Stimulated activated CD8-positive, alpha-beta memory T cell treated with anti-CD3 and anti-CD28 coated beads, Interleukin-7, amount 100 ng/mL, for 1 hour (primary cell): ENCODE data around the gene MGAT3.

ENCODE experiments used
- DNase-seq, 2 donors: peaks; one replicate each; pipeline ENCODE4 v3.0.0-alpha.2; 2020; ENCODE audit warnings: low read depth in 2 of 2

MGAT3 gene

DNA sequence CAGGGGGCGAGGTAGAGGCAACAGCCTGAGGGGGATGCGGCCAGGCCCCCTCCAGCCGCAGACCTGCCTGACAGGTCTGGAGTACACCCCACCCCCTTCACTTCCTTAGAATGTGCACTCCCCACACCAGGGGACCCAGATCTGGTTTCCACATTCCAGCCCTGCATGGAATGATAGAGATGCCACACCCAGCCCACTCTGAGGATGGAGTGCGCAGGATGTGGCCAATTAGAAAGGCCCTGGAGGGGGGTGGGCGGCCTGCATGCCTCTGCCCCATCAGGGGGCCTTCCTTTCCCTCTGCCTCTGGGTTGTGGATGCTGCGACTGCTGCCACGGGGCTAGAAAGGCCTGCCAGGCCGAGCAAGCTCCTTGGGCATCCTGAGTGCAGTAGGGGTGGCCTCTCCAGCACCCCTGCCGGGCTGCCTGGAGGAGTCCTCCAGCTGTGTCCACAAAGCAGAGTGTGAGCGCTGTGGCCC lies 28.2 kb upstream of the MGAT3 start:
- no peak for DNase-seq

DNA sequence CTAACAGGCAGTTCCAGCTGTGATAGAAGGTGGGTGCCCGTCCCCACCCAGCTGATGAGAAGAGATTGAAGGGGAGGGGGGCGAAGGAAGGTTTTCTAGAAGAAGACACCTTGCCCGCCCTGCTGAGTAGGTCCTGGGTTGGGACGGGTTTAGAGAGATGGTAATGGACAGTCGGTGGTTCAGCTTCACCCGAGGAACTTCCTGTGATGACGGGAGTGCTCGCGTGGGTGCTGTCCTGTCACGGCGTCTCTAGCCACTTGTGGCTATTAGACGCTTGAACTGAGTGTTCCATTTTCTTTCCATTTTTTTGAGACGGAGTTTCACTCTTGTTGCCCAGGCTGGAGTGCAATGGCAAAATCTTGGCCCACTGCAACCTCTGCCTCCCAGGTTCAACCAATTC lies 27.6 kb upstream of the MGAT3 start:
- no peak for DNase-seq

DNA sequence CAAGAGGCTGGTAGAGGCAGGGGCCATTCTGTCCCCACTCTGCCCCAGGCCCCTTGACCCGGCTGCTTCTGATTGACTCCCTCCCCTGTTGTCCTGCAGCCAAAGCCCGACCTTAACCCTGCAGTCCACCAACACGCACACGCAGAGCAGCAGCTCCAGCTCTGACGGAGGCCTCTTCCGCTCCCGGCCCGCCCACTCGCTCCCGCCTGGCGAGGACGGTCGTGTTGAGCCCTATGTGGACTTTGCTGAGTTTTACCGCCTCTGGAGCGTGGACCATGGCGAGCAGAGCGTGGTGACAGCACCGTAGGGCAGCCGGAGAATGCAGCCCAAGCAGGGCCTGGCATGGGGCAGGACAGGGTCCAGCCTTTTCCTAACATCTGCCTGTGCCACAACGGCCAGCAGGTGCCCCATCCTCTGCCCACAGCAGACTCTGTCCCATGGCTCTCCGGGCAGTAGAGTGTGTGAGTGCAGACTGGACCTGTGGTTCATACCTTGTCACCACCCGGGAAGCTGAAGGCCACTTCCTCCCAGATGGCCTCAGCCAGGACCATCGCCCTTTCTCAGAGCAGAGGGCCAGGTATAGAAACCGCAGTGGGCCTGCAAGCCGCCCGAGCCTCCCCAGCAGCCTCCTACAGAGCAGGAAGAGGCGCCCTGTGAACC lies 26.8 kb upstream of the MGAT3 start:
- DNase-seq, result no peak

- no peak for DNase-seq
Observed at GRCh38 chr22:39430576-39431150, 26.1 kb upstream of the MGAT3 start.

- DNase-seq, result no peak
Observed at GRCh38 chr22:39431216-39431801, 25.5 kb upstream of the MGAT3 start.

- DNase-seq, result no peak
Observed at GRCh38 chr22:39431821-39432251, 25.0 kb upstream of the MGAT3 start.

DNA sequence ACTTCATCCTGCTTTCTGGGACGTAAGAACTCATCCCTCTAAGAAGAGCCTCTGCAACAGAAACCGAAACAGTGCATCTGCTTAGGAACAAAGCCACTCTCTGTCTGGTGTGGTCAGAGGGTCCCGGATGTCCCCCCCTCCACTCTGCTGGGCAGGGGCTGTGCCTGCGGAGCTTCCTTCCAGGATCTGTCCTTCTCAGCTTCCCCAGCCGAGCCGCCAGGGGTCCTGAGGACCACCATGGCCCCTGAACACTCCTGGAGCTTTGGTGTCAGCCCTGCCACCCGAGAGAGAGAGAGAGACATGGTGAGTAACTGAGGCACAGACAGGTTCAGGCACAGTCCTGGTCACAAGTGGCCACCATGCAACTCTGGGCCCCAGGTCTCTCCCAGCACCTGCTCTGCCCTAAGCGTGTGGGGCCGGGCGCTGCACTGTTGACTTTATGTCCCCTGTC lies 24.4 kb upstream of the MGAT3 start:
- no peak for DNase-seq

DNA sequence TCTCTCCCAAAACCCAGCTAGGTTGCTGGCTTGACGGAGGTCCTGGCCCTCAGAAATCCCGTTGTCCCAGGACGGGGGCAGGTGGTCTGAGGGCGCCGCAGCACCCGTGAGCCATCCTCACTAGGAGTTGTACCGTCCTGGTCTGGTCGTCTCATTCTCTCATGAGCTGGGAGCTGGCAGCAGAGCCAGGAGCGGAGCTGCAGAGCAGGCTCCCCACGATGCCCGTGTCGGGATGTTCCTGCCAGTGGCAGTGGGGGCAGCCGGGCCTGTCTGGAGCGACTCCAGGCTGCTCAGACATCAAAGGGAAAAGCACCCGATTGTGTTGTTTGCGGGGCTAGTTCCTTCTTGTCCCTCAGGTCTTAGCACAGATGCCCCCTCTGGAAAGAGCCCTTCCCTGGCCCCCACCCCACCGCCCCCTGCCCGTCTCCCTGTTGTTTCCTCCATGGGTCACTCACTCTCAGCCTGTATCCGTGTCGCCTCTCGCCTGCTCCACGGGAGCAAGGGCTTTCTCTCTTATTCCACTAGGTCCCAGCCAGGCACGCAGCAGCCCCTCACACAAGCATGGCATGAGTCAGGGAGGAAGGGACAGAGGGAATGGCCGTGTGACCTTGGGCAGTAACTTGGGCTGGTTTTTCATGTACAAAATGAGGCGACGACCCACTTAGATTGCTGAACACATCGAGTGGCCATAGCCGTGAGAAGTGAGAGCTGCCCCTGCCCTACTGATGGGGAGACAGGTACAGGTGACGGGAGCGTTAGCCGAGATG lies 23.2 kb upstream of the MGAT3 start:
- DNase-seq, result no peak

GRCh38 chr22:39434243-39434653 lies 22.6 kb upstream of the MGAT3 start:
- no peak for DNase-seq

GRCh38 chr22:39434721-39435120 lies 22.1 kb upstream of the MGAT3 start:
- no peak for DNase-seq

- DNase-seq, result no peak
Observed at GRCh38 chr22:39435616-39436015, 21.2 kb upstream of the MGAT3 start.

GRCh38 chr22:39437791-39438704 lies 18.8 kb upstream of the MGAT3 start:
- DNase-seq, result no peak

DNA sequence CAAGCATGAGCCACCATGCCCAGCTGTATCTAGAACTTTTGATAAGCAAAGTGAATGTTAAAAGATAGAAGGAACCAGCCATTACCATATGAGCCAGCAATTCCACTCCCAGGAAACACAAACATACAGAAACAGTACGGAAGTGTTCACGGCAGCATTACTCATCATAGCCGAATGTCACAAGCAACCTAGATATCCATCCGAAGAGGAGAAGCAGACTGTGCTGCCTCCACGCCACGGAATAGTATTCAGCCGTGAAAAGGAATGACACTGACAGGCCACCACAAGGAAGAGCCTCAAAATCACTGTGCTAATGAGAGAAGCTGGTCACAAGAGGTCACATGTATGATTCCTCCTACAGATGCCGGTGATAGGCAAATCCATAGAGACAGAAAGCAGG lies 17.6 kb upstream of the MGAT3 start:
- DNase-seq, result no peak

DNA sequence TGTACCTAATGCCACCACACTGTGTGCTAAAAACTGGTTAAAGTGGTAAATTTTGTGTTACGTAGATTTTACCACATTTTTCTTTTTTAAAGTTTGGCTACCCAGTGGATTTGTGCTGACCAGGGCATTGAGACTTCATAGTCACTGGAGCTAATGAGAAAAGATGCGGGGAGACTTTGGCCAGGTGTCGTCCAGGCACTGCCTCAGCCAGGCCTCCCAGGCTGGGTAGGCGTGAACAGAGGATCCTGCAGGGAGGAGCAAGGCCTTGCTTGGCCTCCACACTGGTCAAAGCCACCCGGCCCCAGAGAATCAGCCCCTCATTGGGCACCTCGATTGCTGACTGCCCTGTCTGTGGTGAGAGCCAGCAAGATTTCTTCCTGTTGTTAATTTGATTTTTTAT lies 13.4 kb upstream of the MGAT3 start:
- no peak for DNase-seq

- no peak for DNase-seq
Observed at GRCh38 chr22:39444247-39444800, 12.5 kb upstream of the MGAT3 start.

DNA sequence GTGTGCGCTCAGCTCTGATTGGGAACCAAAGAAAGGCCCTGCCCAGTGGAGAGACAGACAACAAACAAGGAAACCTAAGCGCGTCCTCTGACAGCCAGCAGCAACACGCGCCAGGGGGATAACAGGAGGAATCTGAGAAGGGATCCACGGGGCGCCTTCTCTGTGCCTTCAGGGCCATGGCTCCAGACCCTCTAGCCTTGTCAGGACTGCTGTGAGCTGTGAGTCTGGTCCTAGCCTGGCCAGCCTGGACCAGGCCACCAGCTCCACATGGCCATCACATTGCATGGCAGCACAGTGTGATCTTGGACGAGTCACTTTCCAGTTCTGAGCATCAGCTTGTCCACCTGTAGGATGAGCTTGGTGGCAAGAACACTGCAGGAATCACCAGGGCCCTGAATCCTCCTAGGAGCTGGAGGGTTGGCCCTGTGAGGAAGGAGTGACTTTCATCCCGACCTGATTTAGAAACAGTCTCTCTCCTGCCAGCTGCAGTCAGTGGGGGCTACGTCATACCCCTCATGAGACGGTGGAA lies 11.8 kb upstream of the MGAT3 start:
- DNase-seq, result no peak

DNA sequence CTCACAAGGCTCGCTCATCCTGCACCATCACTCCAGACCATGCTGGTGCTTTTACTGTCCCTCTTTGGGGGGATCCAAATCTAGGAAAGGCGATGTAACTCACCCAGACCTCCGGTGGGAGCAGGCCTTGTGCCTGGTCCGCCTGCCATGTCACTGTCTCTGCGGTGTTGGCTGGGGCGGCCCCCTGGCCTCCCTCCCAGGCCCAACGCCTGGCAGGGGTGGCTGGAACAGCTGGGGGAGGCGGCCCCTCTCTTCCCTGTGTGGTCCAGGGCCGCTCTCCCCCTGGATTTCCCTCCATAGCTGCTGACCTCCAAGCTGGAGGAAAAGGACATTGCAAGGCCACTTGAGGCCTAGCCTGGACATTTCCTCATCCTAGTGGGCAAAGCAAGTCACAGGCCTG lies 11.1 kb upstream of the MGAT3 start:
- no peak for DNase-seq

- no peak for DNase-seq
Observed at GRCh38 chr22:39446239-39446721, 10.5 kb upstream of the MGAT3 start.

- no peak for DNase-seq
Observed at GRCh38 chr22:39448205-39449054, 8.4 kb upstream of the MGAT3 start.

DNA sequence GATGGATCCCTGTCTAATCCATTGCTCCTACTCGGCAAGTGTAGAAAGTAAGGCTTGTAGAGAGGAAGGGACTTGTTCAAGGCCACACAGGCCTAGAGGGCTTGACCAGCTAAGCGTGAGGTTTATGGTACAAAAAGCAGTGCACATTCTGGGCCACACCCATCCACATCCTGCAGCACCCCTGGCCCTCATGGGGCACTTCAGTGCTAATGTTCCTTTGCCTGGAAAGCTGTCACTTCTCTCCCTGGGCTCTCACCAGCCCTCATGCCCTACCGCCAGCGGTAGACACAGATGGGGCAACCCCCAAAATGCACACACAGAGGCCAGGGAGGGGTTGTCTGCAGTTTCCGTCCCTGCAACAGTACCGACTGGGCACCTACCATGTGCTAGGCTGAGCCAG lies 7.1 kb upstream of the MGAT3 start:
- DNase-seq, result no peak
